OCI-LY7 (cell line): ENCODE results near the gene FLNC.

Source experiments
- CTCF ChIP-seq: fragments of 200-600 bp; sonication (generic); conservative IDR thresholded peaks from 2 replicates; pipeline ENCODE4 v1.5.1; 2014; ENCODE audit warnings: mild to moderate bottlenecking, antibody characterized with exemption, low read length, moderate library complexity, mixed read lengths
- EZH2phosphoT487 ChIP-seq: fragments of 200-600 bp; sonication (generic); IDR thresholded peaks from 2 replicates; pipeline ENCODE4 v1.6.1; 2018; ENCODE audit warnings: low read depth, borderline replicate concordance, mild to moderate bottlenecking, mixed run types, antibody characterized with exemption, low read length, moderate library complexity, mixed read lengths

- TF ChIP-seq CTCF (no peak), EZH2phosphoT487 (no peak)
Observed at GRCh38 chr7:128831994-128832879, 2.0 kb downstream of the FLNC start.
